ENCODE data around the gene SRRM3.
"Not testable (repeated sequence)": the region's sequence is repeated elsewhere in the genome, so short reads cannot be mapped to it uniquely, and the experiment has no call there.

The SRRM3 gene

DNA sequence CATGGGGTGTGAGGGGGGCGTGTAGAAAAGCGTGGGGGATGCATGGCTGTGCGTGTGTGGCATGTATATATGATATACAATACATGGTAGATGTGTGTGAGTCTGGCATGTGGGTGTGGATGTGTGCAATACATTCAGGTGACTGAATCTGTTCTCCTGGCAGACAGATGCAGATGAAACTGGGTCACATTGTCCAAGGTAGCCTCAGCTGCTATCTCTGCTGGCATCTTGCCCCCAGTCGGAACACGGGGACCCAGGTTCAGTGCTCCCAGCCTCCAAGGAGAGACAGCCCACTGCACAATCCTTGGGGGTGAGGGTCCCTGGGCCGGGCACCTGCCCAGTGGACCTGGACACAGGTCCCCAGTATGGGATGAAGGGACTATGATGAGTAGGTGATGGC lies 12.4 kb upstream of the SRRM3 start:
- DNase-seq: no peak

DNA sequence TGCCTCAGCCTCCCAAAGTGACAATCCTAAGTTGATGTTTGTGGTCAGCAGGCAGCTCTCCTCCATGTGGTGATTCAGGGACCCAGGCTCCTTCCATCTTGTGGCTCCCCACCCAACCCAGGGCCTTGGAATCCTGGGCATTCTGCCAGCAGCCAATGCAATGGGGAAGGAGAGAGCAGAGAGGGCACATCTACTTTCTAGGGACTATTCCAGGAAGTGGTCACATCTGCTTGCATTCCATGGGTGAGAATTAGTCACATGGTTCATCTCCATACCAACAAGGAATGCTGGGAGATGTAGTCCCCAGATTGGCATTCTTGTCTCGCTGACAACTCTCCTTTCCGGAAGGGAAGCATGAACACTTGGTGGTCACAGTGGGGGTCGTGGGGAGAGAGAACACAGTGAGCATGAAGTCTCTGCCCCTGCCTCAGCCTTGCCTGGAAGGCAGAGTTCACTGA lies 9.9 kb upstream of the SRRM3 start:
- peak; percentile 57 for DNase-seq

DNA sequence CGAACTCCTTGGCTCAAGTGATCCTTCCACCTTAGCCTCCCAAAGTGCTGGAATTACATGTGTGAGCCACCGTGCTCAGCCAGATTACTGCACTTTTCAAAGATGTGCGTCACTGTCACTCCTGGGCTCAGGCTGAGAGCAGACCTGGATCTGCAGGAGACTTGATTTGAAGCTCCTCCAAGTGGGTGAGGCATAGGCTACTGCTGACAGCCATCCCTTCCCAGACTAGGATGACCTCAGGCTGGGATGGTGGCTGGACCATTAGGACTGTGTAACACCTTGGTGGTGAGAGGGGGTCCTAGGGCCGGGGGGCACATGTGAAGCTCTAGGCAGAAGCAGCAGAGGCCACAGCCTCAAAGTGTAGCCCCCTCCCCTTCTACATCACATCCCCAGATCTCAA lies 8.2 kb upstream of the SRRM3 start:
- DNase-seq: no peak

- DNase-seq: no peak
These were observed 7.8 kb upstream of the SRRM3 start for GRCh38 chr7:76193883-76194282.

- no peak for DNase-seq
These were observed 4.9 kb upstream of the SRRM3 start for GRCh38 chr7:76196786-76197185.

DNA sequence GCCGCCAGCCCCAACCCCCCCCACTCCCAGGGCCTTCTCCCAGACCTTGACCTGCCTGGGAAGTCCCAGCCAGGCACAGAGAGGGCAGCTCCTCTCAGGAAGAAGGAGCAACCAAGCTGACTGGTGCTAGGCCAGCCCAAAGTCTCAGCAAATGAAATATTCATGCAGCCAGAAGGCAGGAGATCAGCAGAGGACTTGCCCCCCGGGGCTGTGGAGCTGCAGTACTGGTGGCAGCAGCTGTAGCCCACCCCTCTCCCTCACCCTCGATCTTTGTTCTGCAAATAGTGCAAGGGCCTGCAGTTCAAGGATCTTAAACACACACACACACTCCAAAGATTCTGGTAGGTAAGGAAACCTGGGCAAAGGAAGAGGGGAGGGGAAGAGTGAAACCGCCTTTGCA lies 3.5 kb upstream of the SRRM3 start:
- no peak for DNase-seq

DNA sequence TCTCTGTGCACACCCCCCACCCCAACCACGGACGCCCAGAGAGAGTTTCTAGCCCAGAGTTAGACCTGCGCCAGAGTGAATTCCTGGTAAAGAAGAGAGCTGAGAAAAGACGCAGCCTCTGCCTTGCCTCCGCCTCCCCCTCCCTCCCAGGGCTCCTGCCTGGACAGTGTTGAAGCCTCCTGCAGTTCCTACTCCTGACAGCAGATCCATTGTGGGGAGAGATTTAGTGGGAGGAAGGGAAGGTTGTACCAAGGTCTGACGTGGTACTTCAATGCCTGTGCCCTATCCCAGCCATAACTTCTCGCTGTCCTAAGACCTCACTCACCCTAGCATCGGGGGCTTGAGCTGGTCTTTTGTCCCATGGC lies 952 bp downstream of the SRRM3 start:
- no peak for DNase-seq

DNA sequence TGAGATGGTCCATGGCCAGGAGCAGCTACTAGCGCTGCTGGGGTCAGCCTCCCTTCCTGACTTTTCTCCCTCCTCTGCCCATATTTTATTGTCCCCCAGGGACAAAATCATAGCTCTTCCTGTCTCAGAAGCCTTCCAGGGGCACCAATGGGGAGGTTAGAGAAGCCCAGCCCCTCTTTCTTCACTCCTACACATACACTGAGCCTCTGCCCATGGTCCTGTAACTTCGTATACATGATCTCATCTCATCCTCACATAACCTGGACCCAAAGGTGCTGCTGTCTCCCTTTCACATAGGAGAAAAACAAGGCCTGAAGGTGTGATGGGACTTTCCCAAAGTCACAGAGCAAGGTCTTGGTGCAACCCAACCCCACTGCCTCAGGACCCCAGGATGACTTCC lies 2.5 kb downstream of the SRRM3 start:
- DNase-seq: no peak

- DNase-seq: no peak
These were observed 4.9 kb downstream of the SRRM3 start for GRCh38 chr7:76206633-76207032.

DNA sequence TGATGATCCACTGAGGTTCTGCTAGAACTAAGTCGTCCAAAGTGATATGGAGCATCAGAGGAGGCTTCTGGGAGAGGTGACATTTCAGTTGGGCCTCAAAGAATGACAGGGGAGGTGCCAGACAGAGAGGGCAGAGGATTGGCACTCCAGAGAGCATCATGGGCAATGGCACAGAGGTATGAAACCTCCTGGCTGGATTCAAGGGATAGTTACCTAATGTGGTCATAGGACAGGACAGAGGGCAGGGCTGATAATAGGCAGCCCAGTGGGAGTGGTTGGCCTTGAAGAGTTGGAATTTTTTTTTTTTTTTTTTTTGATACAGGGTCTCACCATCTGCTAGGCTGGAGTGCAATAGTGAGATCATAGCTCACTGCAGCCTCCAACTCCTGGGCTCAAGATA lies 7.6 kb downstream of the SRRM3 start:
- no peak for DNase-seq

DNA sequence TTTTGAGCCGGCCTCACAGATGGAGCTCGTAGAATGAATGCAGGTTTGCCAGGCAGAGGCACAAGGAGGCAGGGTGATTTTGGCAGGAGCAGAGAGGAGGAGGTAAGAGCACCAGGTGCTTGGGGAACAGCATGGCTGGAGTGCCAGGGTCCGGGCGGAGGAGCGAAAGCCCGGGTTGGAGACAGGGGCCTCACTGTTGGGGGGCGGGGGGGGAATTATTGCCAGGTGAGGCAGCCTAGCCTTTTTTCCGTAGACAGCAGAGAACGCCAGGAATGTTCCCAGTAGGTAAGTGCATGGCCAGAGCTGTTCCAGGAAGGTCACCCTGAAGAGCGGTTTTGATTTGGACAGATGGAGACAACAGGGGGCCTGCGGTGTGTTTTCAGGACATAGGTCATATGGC lies 9.5 kb downstream of the SRRM3 start:
- DNase-seq: no peak

DNA sequence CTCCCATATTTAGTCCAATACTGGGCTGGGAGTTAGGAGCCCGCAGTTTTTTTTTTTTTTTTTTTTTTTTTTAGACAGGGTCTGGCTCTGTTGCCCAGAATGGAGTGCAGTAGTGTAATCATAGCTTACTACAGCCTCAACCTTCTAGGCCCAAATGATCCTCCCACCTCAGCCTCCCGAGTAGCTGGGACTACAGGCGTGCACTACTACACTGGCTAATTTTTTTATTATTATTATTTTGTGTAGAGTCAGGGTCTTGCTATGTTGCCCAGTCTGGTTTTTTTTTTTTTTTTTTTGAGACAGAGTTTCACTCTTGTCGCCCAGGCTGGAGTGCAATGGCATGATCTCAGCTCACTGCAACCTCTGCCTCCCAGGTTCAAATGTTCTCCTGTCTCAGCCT lies 13.7 kb downstream of the SRRM3 start:
- DNase-seq: not testable (repeated sequence)

GRCh38 chr7:76216381-76217082 lies 14.8 kb downstream of the SRRM3 start:
- no peak for DNase-seq

DNA sequence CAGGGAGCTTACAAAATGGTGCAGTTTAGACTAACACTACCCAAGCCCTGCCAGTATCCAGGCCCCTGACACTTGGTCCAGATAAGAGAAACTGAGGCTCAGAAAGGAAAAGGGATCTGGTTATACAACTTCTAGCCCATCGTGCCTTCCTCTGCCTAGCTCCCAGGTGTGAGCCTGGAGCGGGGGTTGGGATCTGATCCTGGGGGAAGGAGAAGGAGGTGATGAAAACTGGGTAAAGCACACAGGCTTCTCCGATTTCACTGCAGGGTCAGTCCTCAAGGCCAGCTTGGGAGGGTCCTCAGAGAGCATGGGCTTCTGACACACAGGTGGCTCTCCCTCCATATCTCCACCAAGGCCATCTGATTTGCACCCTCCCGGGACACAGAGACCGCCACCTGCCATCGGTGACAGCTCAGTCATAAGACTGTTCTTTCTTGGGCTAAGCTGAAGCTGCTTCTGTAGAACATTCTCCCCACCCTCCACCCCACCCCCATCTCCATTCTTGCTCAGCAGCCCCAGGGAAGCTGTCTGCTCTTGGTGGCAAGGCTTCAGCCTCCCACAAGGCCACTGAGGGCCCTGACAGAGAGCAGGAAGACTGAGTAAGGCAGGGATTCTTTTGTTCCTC lies 16.4 kb downstream of the SRRM3 start:
- DNase-seq: no peak

GRCh38 chr7:76220185-76221057 lies 18.7 kb downstream of the SRRM3 start:
- DNase-seq: peak; percentile 78

DNA sequence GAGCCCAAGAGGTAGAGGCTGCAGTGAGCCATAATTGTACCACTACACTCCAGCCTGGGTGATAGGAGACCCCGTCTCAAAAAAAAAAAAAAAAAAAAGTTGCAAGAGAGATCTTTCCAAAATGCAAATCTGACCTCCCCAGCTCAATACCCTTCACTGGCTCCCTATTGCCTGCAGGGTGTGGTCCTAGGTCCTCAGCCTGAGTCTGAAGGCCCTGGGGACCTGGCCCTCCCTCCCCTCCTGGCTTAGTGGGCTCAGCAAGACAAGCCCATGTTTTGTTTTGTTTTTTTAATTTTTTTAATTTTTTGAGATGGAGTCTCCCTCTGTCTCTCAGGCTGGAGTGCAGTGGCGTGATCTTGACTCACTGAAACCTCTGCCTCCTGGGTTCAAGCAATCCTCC lies 20.6 kb downstream of the SRRM3 start:
- no peak for DNase-seq

GRCh38 chr7:76222839-76223238 lies 21.1 kb downstream of the SRRM3 start:
- DNase-seq: no peak

DNA sequence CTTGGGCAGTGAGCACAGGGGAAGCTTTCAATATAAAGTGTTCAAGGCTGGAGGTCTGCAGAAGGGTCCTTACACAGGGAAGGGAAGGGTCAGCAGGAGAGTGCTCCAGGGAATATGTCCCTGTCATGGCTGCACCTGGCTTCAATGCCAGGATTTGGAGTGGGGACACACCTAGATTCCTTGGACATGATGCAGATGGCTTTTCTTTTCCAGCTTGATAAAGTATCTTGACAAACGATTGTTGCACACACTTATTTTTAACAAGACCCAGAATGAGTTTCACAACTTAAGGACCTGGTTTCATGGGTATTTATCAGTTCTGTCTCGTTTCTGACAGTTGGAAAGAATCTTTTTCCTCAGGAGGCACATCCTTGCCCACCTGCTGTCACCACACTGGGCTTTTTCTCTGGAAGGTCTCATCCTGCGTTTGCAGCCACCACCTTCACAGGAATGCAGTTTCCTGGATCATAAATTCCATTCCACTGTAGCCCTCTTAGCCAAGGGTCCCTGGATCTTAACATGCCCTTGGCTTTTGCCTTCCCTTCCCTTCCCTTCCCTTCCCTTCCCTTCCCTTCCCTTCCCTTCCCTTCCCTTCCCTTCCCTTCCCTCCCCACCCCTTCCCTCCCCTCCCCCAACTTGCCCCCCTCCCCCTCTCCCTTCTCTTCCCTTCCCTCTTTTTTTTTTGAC lies 21.7 kb downstream of the SRRM3 start:
- DNase-seq: no peak

GRCh38 chr7:76224695-76225094 lies 23.0 kb downstream of the SRRM3 start:
- no peak for DNase-seq

DNA sequence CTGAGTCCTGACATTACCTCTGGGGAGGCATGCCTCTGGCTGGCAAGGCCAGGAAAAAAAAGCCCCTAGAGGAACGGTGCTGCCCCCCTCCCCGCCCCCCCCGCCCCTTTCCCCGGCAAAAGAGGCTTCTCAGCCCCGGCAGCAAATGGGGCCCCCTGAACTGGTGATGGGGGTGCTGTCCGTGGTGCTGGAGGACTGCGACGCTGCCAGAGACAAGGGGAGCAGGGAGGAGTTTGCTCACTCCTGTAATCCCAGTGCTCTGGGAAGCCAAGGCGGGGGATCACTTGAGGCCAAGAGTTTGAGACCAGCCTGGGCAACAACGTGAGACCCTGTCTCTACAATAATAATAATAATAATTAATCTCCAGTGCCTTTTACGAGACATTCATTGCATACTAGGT lies 23.7 kb downstream of the SRRM3 start:
- DNase-seq: peak; percentile 23

DNA sequence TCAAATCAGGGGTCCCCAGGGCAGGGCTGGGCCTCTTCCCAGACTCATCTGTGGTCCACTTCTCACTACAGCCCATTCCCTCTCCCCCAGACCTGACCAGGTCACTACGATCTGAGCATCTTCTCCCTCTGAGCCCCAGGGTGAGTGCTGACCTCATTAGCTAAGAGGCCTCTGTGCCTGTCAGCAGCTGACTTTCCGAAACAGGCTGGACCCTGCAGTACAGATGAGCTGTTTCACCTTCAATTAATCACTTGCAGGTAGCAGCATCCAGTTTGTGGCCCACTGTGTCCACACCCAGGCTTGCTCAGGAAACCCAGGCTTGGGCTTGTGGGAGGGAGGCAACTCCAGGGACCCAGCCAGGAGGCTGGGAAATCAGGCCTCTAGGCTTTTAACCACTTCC lies 24.3 kb downstream of the SRRM3 start:
- DNase-seq: no peak

DNA sequence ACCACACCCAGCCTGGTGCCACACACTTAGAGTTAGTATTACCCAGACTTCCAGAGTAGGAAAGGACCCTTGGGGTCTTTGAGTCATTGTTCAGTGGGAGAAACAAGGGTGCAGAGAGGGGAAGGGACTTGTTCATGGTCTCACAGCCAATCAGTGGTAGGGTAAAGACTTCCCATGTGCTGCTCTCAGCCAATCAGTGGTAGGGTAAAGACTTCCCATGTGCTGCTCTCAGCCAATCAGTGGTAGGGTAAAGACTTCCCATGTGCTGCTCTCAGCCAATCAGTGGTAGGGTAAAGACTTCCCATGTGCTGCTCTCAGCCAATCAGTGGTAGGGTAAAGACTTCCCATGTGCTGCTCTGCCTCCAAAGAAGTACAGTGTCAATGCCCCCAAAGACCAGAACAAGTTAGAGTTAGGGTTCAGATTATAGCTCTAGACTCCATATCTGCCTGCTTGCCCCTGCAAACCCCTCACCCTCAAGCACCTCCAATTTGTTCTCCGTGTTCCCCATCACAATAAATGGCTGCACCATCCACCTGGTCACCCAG lies 25.3 kb downstream of the SRRM3 start:
- DNase-seq: not testable (repeated sequence)

DNA sequence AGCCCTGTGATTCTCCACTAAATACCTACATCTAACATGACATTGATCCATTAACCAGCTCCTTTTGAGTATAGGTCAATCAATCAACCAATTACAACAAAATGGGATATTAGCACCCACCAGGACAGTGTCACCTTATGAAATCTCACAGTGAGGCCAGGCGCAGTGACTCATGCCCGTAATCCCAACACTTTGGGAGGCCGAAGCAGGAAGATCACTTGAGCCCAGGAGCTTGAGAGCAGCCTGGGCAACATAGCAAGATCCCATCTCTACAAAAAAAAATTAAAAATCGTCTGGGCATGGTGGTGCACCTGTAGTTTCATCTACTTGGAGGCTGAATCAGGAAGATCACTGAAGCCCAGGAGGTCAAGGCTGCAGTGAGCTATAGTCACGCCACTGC lies 28.5 kb downstream of the SRRM3 start:
- no peak for DNase-seq
